ENCODE results near the gene KATNB1.

The KATNB1 gene

DNA sequence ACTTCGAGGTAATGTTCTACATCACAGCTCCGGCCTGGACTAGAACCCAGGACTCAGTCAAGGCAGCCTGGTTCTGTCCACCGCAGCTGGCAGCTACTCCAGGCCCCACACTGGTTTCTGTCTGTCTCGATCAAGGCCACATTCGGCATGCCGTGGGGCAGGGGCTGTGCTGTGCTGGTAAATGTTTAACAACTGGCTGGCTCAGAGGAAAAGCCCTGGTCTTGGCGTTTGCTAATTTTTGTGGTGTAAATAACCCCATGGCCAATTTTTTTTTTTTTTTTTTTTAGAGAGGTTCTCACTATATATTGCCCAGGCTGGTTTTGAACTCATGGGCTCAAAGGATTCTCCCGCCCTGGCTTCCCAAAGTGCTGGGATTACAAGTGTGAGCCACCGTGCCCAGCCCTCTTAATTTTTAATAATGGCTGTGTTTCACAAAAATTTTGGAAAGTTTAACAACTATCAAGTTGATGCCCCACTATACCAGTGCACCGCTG, 41.3 kb upstream of the KATNB1 start:
- no peaks in the 10 kb centered on the region for H3K36me3 ChIP-seq (ENCODE audit: control insufficient read depth, insufficient read depth, low read length)
- no peak overlapping the region for H3K27ac ChIP-seq (ENCODE audit: low read depth, low read length)
- H3K4me3 ChIP-seq (ENCODE audit: low read depth, low read length): no peak overlapping the region
- no peak overlapping the region for H3K9ac ChIP-seq (ENCODE audit: low read depth, low read length)
- H3K27me3 ChIP-seq (ENCODE audit: control insufficient read depth, insufficient read depth, low read length): no peaks in the 10 kb centered on the region
- 0 out of 2 replicates have a peak, but pooled peaks cover 5% of the 10 kb centered on the region for H3K4me1 ChIP-seq (ENCODE audit: control insufficient read depth, insufficient read depth, low read length)
- H3K9me3 ChIP-seq (ENCODE audit: control insufficient read depth, insufficient read depth, low read length): no peaks in the 10 kb centered on the region

DNA sequence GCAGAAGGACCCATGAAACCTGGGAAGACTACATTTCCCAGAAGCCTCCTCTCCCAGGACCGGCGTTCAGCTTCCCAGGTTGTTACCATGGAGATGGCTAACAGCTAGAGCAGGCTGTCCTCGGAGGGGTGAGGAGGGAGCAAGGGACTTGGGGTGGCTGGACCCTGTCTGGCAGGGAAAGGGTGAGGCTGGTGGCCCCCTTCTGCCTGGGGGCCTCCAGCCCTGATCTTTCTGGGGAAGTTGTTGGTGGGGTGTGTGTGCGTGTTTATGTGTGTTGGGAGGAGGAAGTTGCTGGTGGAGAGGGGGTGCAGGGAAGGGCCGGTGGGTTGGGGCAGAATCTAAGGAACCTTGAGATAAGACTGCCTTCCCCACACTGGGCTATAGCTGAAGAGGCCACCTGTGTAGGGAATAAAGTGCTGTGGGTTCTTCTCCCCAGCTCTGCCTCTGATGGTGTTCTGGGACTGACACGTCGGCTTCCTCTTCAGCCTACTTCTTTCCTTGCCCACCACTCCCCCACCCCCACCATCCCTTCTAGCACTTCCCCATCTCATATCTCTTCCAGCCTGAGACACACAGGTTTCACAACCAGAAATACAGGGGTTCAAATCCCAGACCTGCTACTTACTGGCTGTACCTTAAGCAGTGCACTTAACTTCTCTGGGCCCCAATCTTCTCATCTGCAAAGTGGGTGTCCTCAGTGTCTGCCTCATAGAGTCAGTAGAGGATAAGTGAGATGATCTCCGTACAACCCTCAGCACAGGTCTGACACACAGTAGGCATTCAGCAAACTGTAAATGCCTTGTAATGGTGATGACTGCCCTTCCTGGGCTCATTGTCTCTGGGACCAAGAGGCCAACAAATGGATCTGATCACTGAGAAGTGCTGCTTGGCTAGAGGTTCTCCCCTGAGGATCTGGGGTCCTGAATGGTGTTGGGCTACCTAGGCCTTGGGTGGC, 40.6 kb upstream of the KATNB1 start, which contains the start of gene DRC7:
DRC7 (plus strand) TSS at position 82 of the 955 bp plus-strand sequence. CDS start 3,144 bp downstream, outside the sequence.
- Histone ChIP-seq H3K9me3 (ENCODE audit: control insufficient read depth, insufficient read depth, low read length) (no peaks in the 10 kb centered on the region), H3K9ac (ENCODE audit: low read depth, low read length) (no peak within 1 kb of the TSS), H3K27ac (ENCODE audit: low read depth, low read length) (no peak within 1 kb of the TSS), H3K4me1 (ENCODE audit: control insufficient read depth, insufficient read depth, low read length) (no peaks in the 10 kb centered on the region), H3K27me3 (ENCODE audit: control insufficient read depth, insufficient read depth, low read length) (no peaks in the 10 kb centered on the region), H3K4me3 (ENCODE audit: low read depth, low read length) (peak within 1 kb of the TSS; percentile 28; the same call in 1 of the 2 replicates), H3K36me3 (ENCODE audit: control insufficient read depth, insufficient read depth, low read length) (no peaks in the 10 kb centered on the region)

DNA sequence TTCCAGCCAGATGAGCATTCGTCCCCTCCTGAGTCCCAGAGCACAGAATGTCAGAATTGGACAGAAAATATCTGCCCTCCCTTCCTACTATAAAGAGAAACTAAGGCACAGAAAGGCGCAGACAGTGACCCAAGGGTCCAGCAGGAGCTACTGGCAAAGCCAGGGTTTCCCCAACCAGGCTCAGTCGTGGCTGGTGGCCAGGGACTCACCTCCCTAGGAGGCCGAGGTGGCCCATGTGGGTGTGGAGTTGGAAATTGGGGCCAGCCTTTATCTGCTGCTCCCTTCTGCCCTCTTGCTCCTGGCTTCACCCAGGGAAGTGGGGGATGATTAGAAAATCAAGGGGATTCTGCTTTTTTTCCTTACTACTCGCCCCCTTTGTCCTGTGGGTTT, 39.9 kb upstream of the KATNB1 start:
- Histone ChIP-seq H3K4me1 (ENCODE audit: control insufficient read depth, insufficient read depth, low read length) (no peaks in the 10 kb centered on the region), H3K27ac (ENCODE audit: low read depth, low read length) (no peak overlapping the region), H3K36me3 (ENCODE audit: control insufficient read depth, insufficient read depth, low read length) (no peaks in the 10 kb centered on the region), H3K4me3 (ENCODE audit: low read depth, low read length) (no peak overlapping the region), H3K9me3 (ENCODE audit: control insufficient read depth, insufficient read depth, low read length) (no peaks in the 10 kb centered on the region), H3K27me3 (ENCODE audit: control insufficient read depth, insufficient read depth, low read length) (no peaks in the 10 kb centered on the region), H3K9ac (ENCODE audit: low read depth, low read length) (no peak overlapping the region)

DNA sequence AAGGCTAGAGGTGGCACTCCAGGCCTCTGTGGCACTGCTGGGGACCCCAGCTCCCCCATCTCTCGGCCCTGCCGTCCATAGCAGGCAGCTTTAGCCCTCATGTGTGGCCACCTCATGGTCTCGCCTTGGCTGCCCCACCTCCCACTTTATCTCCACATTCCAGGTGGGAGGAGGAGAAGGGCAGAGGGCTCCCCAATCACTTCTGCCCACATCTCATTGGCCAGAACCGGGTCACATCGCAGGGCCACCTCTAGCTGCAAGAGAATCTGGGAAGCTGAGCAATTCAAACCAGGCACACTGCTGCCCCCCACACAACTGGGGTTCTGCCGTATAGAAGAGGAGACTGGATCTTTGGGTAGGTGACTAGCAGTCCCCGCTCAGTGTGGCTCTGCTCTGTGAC, 39.3 kb upstream of the KATNB1 start:
- no peaks in the 10 kb centered on the region for H3K4me1 ChIP-seq (ENCODE audit: control insufficient read depth, insufficient read depth, low read length)
- H3K9me3 ChIP-seq (ENCODE audit: control insufficient read depth, insufficient read depth, low read length): no peaks in the 10 kb centered on the region
- no peak overlapping the region for H3K9ac ChIP-seq (ENCODE audit: low read depth, low read length)
- no peaks in the 10 kb centered on the region for H3K36me3 ChIP-seq (ENCODE audit: control insufficient read depth, insufficient read depth, low read length)
- H3K27ac ChIP-seq (ENCODE audit: low read depth, low read length): no peak overlapping the region
- no peak overlapping the region for H3K4me3 ChIP-seq (ENCODE audit: low read depth, low read length)
- no peaks in the 10 kb centered on the region for H3K27me3 ChIP-seq (ENCODE audit: control insufficient read depth, insufficient read depth, low read length)

DNA sequence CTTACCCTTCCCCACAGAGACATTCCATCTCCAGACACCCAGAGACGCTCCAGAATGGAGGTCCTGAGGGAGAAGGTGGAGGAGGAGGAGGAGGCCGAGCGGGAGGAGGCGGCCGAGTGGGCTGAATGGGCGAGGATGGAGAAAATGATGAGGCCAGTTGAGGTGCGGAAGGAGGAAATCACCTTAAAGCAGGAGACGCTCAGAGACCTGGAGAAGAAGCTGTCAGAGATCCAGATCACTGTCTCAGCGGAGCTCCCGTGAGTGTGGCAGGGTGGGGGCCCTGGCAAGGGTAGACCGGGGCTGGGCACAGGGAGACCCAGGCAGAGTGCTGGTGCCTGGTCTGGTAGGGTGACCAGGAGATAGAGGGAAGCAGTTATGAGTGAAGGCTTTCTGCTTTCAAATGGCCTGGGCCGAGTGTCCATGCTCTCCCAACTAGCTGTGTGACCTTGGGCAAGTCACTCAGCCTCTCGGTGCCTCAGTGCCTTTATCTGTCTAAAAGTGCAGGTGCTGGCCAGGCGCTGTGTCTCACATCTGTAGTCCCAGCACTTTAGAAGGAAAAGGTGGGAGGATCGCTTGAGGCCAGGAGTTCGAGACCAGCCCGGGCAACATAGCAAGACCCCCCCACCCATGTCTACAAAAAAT, 37.6 kb upstream of the KATNB1 start:
- Histone ChIP-seq H3K27me3 (ENCODE audit: control insufficient read depth, insufficient read depth, low read length) (no peaks in the 10 kb centered on the region), H3K4me1 (ENCODE audit: control insufficient read depth, insufficient read depth, low read length) (no peaks in the 10 kb centered on the region), H3K36me3 (ENCODE audit: control insufficient read depth, insufficient read depth, low read length) (no peaks in the 10 kb centered on the region), H3K27ac (ENCODE audit: low read depth, low read length) (no peak overlapping the region), H3K4me3 (ENCODE audit: low read depth, low read length) (no peak overlapping the region), H3K9ac (ENCODE audit: low read depth, low read length) (no peak overlapping the region), H3K9me3 (ENCODE audit: control insufficient read depth, insufficient read depth, low read length) (no peaks in the 10 kb centered on the region)

DNA sequence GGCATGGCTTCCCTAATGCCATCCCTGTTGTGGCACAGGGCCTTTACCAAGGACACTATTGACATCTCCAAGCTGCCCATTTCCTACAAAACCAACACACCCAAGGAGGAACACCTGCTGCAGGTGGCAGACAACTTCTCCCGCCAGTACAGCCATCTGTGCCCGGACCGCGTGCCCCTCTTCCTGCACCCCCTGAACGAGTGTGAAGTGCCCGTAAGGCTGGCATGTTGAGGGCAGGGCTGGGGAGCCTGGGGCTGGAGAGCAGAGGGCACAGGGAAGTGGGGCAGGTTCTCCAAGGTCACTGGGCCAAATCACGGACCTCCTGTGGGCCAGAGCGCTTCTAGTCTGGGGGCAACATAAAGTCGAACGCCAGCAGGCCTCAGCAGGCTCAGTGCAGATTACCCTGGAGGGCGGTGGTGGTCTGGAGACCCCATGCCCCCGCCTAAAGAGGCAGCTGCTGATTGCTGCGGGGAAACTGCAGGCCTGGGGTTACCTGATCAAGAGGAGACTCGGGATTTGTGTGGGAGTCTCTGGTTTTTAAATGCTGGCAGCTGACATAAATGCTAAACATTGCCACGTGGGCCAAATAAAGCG, 36.7 kb upstream of the KATNB1 start:
- Histone ChIP-seq H3K27me3 (ENCODE audit: control insufficient read depth, insufficient read depth, low read length) (no peaks in the 10 kb centered on the region), H3K9me3 (ENCODE audit: control insufficient read depth, insufficient read depth, low read length) (no peaks in the 10 kb centered on the region), H3K4me3 (ENCODE audit: low read depth, low read length) (no peak overlapping the region), H3K27ac (ENCODE audit: low read depth, low read length) (no peak overlapping the region), H3K36me3 (ENCODE audit: control insufficient read depth, insufficient read depth, low read length) (no peaks in the 10 kb centered on the region), H3K4me1 (ENCODE audit: control insufficient read depth, insufficient read depth, low read length) (no peaks in the 10 kb centered on the region), H3K9ac (ENCODE audit: low read depth, low read length) (no peak overlapping the region)

DNA sequence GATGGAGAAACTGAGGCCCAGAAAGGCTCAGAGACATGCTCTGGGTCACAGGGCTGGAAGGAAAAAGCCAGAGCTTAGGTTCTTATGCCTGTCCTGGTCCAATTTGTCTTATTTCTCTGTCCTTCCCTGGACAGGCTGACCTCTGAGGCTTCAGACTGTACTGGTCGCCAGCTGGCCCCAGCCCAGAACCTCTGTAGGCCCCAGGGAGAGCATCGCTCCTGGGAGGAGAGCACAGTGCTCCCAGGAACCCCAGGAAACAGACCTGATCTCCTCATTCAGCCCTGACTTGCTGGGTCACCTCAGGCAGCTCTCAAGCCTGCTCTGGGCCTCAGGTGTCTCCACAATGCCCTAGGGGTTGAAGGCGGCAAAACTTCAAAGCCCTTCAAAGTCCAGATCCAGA, 36.1 kb upstream of the KATNB1 start:
- Histone ChIP-seq H3K27ac (ENCODE audit: low read depth, low read length) (no peak overlapping the region), H3K27me3 (ENCODE audit: control insufficient read depth, insufficient read depth, low read length) (no peaks in the 10 kb centered on the region), H3K36me3 (ENCODE audit: control insufficient read depth, insufficient read depth, low read length) (no peaks in the 10 kb centered on the region), H3K9me3 (ENCODE audit: control insufficient read depth, insufficient read depth, low read length) (no peaks in the 10 kb centered on the region), H3K9ac (ENCODE audit: low read depth, low read length) (no peak overlapping the region), H3K4me1 (ENCODE audit: control insufficient read depth, insufficient read depth, low read length) (no peaks in the 10 kb centered on the region), H3K4me3 (ENCODE audit: low read depth, low read length) (no peak overlapping the region)

DNA sequence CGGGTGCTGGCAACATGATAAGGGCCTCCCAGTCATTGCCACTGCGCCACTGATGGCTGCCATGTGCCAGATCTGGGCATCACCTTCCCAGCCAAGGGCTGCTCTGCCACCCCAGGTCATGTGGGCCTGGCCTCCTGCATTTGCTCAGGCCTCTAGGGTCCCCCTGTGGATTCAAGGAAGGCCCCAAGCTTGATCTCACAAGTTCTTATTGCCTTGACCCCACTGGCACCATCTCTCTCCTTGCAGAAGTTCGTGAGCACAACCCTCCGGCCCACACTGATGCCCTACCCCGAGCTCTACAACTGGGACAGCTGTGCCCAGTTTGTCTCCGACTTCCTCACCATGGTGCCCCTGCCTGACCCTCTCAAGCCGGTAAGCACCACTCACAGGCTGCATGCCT, 35.7 kb upstream of the KATNB1 start:
- no peak overlapping the region for H3K27ac ChIP-seq (ENCODE audit: low read depth, low read length)
- H3K4me1 ChIP-seq (ENCODE audit: control insufficient read depth, insufficient read depth, low read length): no peaks in the 10 kb centered on the region
- no peaks in the 10 kb centered on the region for H3K36me3 ChIP-seq (ENCODE audit: control insufficient read depth, insufficient read depth, low read length)
- no peak overlapping the region for H3K4me3 ChIP-seq (ENCODE audit: low read depth, low read length)
- no peak overlapping the region for H3K9ac ChIP-seq (ENCODE audit: low read depth, low read length)
- H3K27me3 ChIP-seq (ENCODE audit: control insufficient read depth, insufficient read depth, low read length): no peaks in the 10 kb centered on the region
- H3K9me3 ChIP-seq (ENCODE audit: control insufficient read depth, insufficient read depth, low read length): no peaks in the 10 kb centered on the region

DNA sequence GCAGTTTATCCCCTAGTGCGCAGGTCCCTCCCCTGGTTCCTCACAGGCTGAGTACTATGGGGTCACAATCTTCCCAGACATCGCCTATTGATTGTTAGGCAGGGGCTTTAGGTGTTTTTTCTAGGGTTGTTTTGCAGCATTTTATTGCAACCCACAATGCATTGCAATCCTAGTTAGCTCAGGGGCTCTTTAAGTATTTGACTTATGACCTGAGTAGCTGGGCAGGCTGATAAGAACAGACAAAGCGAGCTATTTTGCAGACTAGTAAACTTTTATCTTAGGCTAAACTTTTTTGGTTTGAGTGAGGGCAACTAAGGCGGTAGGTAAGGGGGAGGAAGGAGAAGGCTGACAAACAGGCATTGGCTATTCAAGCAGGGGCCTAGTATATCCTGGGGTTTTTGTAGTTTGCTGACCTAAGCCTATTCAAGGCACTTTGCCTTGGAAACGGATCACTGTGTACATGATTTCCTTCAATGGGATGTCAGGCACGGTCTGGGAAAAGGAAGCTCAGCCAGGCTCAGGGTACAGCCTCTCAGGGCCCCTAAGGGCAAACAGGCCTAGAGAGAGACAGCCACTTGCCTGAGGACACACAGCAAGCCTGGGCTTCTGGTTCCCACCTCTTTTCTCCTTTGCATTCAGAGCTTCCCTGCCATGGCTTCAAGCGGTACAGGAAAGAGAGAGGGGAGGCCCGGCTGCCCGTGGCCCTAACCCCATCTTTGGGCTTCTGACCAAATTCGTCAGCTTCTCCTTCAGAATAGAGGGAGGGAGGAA, 34.6 kb upstream of the KATNB1 start:
- Histone ChIP-seq H3K27me3 (ENCODE audit: control insufficient read depth, insufficient read depth, low read length) (no peaks in the 10 kb centered on the region), H3K27ac (ENCODE audit: low read depth, low read length) (no peak overlapping the region), H3K4me1 (ENCODE audit: control insufficient read depth, insufficient read depth, low read length) (no peaks in the 10 kb centered on the region), H3K36me3 (ENCODE audit: control insufficient read depth, insufficient read depth, low read length) (no peaks in the 10 kb centered on the region), H3K9me3 (ENCODE audit: control insufficient read depth, insufficient read depth, low read length) (no peaks in the 10 kb centered on the region), H3K4me3 (ENCODE audit: low read depth, low read length) (no peak overlapping the region), H3K9ac (ENCODE audit: low read depth, low read length) (no peak overlapping the region)

DNA sequence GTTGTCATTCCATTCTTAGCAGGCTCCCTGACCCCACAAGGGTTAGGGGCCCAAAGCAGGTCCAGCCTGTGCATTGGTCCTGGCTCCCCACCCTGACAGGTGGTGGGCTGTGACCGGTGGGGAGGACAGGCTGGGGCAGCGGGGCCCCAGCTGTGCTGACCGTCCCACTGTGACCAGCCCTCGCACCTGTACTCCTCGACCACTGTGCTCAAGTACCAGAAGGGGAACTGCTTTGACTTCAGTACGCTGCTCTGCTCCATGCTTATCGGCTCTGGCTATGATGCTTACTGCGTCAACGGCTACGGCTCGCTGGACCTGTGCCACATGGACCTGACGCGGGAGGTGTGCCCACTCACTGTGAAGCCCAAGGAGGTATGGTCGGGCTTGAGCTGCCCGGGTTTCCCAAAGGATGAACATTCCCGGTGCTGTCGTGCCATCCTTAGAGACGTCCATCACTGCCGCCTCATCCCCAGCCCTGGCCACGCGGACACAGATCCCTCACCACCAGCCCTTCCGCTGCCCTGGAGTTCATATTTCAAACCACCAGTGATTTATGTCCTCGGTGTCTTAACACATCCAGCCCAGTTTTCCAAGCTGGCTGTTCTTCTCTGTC, 33.7 kb upstream of the KATNB1 start:
- Histone ChIP-seq H3K4me3 (ENCODE audit: low read depth, low read length) (no peak overlapping the region), H3K27ac (ENCODE audit: low read depth, low read length) (no peak overlapping the region), H3K9ac (ENCODE audit: low read depth, low read length) (no peak overlapping the region), H3K36me3 (ENCODE audit: control insufficient read depth, insufficient read depth, low read length) (no peaks in the 10 kb centered on the region), H3K27me3 (ENCODE audit: control insufficient read depth, insufficient read depth, low read length) (no peaks in the 10 kb centered on the region), H3K9me3 (ENCODE audit: control insufficient read depth, insufficient read depth, low read length) (no peaks in the 10 kb centered on the region), H3K4me1 (ENCODE audit: control insufficient read depth, insufficient read depth, low read length) (no peaks in the 10 kb centered on the region)
